Activated T-helper 17 cell treated with anti-CD3 and anti-CD28 coated beads, Interleukin-2, amount 50 U/mL, for 72 hours (primary cell): ENCODE measurements around the gene CBX2. TPM values are rescaled to one million over a fixed set of nuclear protein-coding genes. Genes with fewer than 3 reads are reported as not detected.

Source experiments
- ATAC-seq: fragments of 150-1000 bp; cut with Tn5 transposase; replicated peaks from 2 replicates; pipeline ENCODE4 v1.10.0; 2021; ENCODE audit warnings: mild to moderate bottlenecking, moderate library complexity
- H3K27ac Mint-ChIP-seq: one replicate; pipeline ENCODE4 v1.8.0; 2022; ENCODE audit warnings: mixed read lengths
- H3K27me3 Mint-ChIP-seq: one replicate; pipeline ENCODE4 v1.8.0; 2022; ENCODE audit warnings: mixed read lengths
- H3K36me3 Mint-ChIP-seq: one replicate; pipeline ENCODE4 v1.8.0; 2022; ENCODE audit warnings: low read depth, mild to moderate bottlenecking, mixed read lengths
- H3K4me1 Mint-ChIP-seq: one replicate; pipeline ENCODE4 v1.8.0; 2022; ENCODE audit warnings: mixed read lengths
- H3K4me3 Mint-ChIP-seq: one replicate; pipeline ENCODE4 v1.8.0; 2022; ENCODE audit warnings: mild to moderate bottlenecking, mixed read lengths
- H3K9me3 Mint-ChIP-seq: one replicate; pipeline ENCODE4 v1.8.0; 2022; ENCODE audit warnings: mixed read lengths
- total RNA-seq, 2 donors: library from RNA; stranded (reverse); gene quantifications; one replicate each; pipeline ENCODE4 v1.2.3, GENCODE V29; 2022

CBX2 gene
- total RNA-seq, 2 donors from 2014 or later: 0.50 to 1.6 TPM

- Mint-ChIP-seq H3K36me3 (no peaks in the 10 kb centered on the region), H3K9me3 (no peaks in the 10 kb centered on the region), H3K4me3 (no peak overlapping the region), H3K4me1 (no peaks in the 10 kb centered on the region), H3K27me3 (peaks cover 19% of the 10 kb centered on the region), H3K27ac (no peak overlapping the region)
- no peak for ATAC-seq
Measured at GRCh38 chr17:79739148-79740062, 38.5 kb upstream of the CBX2 start.

GRCh38 chr17:79740413-79740812 is 37.5 kb upstream of the CBX2 start:
- ATAC-seq: no peak
- Mint-ChIP-seq H3K9me3 (no peaks in the 10 kb centered on the region), H3K4me1 (no peaks in the 10 kb centered on the region), H3K36me3 (no peaks in the 10 kb centered on the region), H3K27ac (no peak overlapping the region), H3K27me3 (peaks cover 19% of the 10 kb centered on the region), H3K4me3 (no peak overlapping the region)

GRCh38 chr17:79741401-79741750 is 36.6 kb upstream of the CBX2 start:
- no peak for ATAC-seq
- no peaks in the 10 kb centered on the region for H3K4me1 Mint-ChIP-seq
- peaks cover 17% of the 10 kb centered on the region for H3K27me3 Mint-ChIP-seq
- no peaks in the 10 kb centered on the region for H3K36me3 Mint-ChIP-seq
- no peak overlapping the region for H3K4me3 Mint-ChIP-seq
- H3K9me3 Mint-ChIP-seq: no peaks in the 10 kb centered on the region
- H3K27ac Mint-ChIP-seq: no peak overlapping the region

- H3K4me1 Mint-ChIP-seq: no peaks in the 10 kb centered on the region
- no peaks in the 10 kb centered on the region for H3K9me3 Mint-ChIP-seq
- H3K4me3 Mint-ChIP-seq: no peak overlapping the region
- no peak overlapping the region for H3K27ac Mint-ChIP-seq
- H3K27me3 Mint-ChIP-seq: peaks cover 16% of the 10 kb centered on the region
- ATAC-seq: peak; percentile 54
- no peaks in the 10 kb centered on the region for H3K36me3 Mint-ChIP-seq
Measured at GRCh38 chr17:79741751-79742588, 36.0 kb upstream of the CBX2 start.

GRCh38 chr17:79742589-79742918 is 35.4 kb upstream of the CBX2 start:
- Mint-ChIP-seq H3K4me1 (no peaks in the 10 kb centered on the region), H3K27ac (no peak overlapping the region), H3K9me3 (no peaks in the 10 kb centered on the region), H3K4me3 (no peak overlapping the region), H3K36me3 (no peaks in the 10 kb centered on the region), H3K27me3 (peaks cover 19% of the 10 kb centered on the region)
- no peak for ATAC-seq

- ATAC-seq: no peak
- Mint-ChIP-seq H3K36me3 (no peaks in the 10 kb centered on the region), H3K4me3 (no peak overlapping the region), H3K27ac (no peak overlapping the region), H3K9me3 (no peaks in the 10 kb centered on the region), H3K27me3 (peaks cover 24% of the 10 kb centered on the region), H3K4me1 (no peaks in the 10 kb centered on the region)
Measured at GRCh38 chr17:79742951-79743476, 34.9 kb upstream of the CBX2 start.

- Mint-ChIP-seq H3K4me3 (no peak overlapping the region), H3K27me3 (peaks cover 24% of the 10 kb centered on the region), H3K36me3 (no peaks in the 10 kb centered on the region), H3K4me1 (no peaks in the 10 kb centered on the region), H3K9me3 (no peaks in the 10 kb centered on the region), H3K27ac (no peak overlapping the region)
- ATAC-seq: no peak
Measured at GRCh38 chr17:79743614-79744013, 34.3 kb upstream of the CBX2 start.

GRCh38 chr17:79745641-79746105 is 32.3 kb upstream of the CBX2 start:
- Mint-ChIP-seq H3K36me3 (no peaks in the 10 kb centered on the region), H3K27ac (no peak overlapping the region), H3K9me3 (no peaks in the 10 kb centered on the region), H3K4me3 (peak overlapping the region; percentile 41), H3K4me1 (no peaks in the 10 kb centered on the region), H3K27me3 (peaks cover 16% of the 10 kb centered on the region)
- peak; percentile 47 for ATAC-seq

GRCh38 chr17:79746889-79747507 is 30.9 kb upstream of the CBX2 start:
- no peak overlapping the region for H3K27ac Mint-ChIP-seq
- no peaks in the 10 kb centered on the region for H3K9me3 Mint-ChIP-seq
- H3K4me1 Mint-ChIP-seq: no peaks in the 10 kb centered on the region
- no peaks in the 10 kb centered on the region for H3K36me3 Mint-ChIP-seq
- H3K4me3 Mint-ChIP-seq: peak overlapping the region; percentile 29
- peaks cover 26% of the 10 kb centered on the region for H3K27me3 Mint-ChIP-seq
- ATAC-seq: no peak

GRCh38 chr17:79747508-79748294 is 30.2 kb upstream of the CBX2 start:
- no peaks in the 10 kb centered on the region for H3K4me1 Mint-ChIP-seq
- peaks cover 26% of the 10 kb centered on the region for H3K27me3 Mint-ChIP-seq
- peak overlapping the region; percentile 29 for H3K4me3 Mint-ChIP-seq
- no peaks in the 10 kb centered on the region for H3K36me3 Mint-ChIP-seq
- ATAC-seq: no peak
- H3K27ac Mint-ChIP-seq: no peak overlapping the region
- H3K9me3 Mint-ChIP-seq: no peaks in the 10 kb centered on the region

GRCh38 chr17:79748295-79749099 is 29.5 kb upstream of the CBX2 start:
- Mint-ChIP-seq H3K27ac (no peak overlapping the region), H3K27me3 (peaks cover 26% of the 10 kb centered on the region), H3K36me3 (no peaks in the 10 kb centered on the region), H3K9me3 (no peaks in the 10 kb centered on the region), H3K4me1 (no peaks in the 10 kb centered on the region), H3K4me3 (no peak overlapping the region)
- ATAC-seq: no peak

- Mint-ChIP-seq H3K9me3 (no peaks in the 10 kb centered on the region), H3K27me3 (peaks cover 27% of the 10 kb centered on the region), H3K4me1 (no peaks in the 10 kb centered on the region), H3K27ac (no peak overlapping the region), H3K36me3 (no peaks in the 10 kb centered on the region), H3K4me3 (no peak overlapping the region)
- no peak for ATAC-seq
Measured at GRCh38 chr17:79749156-79749815, 28.7 kb upstream of the CBX2 start.

GRCh38 chr17:79749958-79750357 is 28.0 kb upstream of the CBX2 start:
- no peaks in the 10 kb centered on the region for H3K36me3 Mint-ChIP-seq
- H3K4me3 Mint-ChIP-seq: no peak overlapping the region
- H3K9me3 Mint-ChIP-seq: no peaks in the 10 kb centered on the region
- no peaks in the 10 kb centered on the region for H3K4me1 Mint-ChIP-seq
- peaks cover 30% of the 10 kb centered on the region for H3K27me3 Mint-ChIP-seq
- ATAC-seq: no peak
- no peak overlapping the region for H3K27ac Mint-ChIP-seq
